ENCODE results near the gene OR11H1. TPM values are rescaled to one million over a fixed set of nuclear protein-coding genes. Genes with fewer than 3 reads are reported as not detected.
"Not testable (repeated sequence)": the region's sequence is repeated elsewhere in the genome, so short reads cannot be mapped to it uniquely, and the experiment has no call there.

The OR11H1 gene, protein sequence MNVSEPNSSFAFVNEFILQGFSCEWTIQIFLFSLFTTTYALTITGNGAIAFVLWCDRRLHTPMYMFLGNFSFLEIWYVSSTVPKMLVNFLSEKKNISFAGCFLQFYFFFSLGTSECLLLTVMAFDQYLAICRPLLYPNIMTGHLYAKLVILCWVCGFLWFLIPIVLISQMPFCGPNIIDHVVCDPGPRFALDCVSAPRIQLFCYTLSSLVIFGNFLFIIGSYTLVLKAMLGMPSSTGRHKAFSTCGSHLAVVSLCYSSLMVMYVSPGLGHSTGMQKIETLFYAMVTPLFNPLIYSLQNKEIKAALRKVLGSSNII
- not detected in 2 replicates for total RNA-seq

DNA sequence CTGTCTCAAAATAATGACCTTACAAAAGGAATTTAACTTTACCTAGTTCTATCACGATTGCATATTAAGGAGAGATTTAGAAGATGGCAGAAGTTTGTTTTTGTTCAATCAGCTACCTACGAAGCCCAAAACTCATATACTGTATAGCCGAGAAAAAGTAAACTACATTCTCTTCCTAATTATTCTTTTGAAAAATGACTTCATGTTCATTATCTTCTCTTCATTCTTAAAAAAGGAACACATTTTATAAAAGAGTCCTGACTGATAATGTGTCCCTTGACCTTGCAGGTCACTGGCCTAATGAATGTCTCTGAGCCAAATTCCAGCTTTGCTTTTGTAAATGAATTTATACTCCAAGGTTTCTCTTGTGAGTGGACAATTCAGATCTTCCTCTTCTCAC lies at the start of gene OR11H1:
Gene OR11H1, plus strand, starts transcription at position 301 of the 400 bp plus-strand sequence. Its CDS starts 0 bp downstream, at position 301.
- H3K4me3 Mint-ChIP-seq (ENCODE audit: low read depth); H3K9me3 Mint-ChIP-seq; H3K36me3 Mint-ChIP-seq (ENCODE audit: low read depth); intact Hi-C loops (cut with micrococcal nuclease); H3K27ac Mint-ChIP-seq; H3K4me1 Mint-ChIP-seq (ENCODE audit: low read depth); DNase-seq (ENCODE audit: low spot score); H3K27me3 Mint-ChIP-seq (ENCODE audit: low read depth): not testable (repeated sequence)

DNA sequence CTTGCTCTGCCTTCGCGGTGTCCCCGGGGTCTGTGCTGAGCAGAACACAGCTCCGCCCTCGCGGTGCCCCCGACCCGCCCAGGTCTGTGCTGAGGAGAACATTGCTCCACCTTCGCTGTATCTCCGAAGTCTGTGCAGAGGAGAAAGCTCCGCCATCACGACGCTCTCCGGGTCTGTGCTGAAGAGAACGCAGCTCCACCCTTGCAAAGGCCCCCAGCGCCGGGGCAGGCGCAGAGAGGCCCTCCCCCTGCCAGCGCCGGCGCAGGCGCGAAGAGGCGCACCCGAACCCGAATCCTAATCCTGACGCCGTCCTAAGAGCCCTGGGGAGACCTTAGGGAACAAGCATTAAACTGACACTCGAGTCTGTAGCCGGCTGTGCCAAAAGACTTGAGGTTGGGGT lies 18.0 kb upstream of the OR11H1 start:
- H3K27ac Mint-ChIP-seq; H3K9me3 Mint-ChIP-seq; intact Hi-C loops (cut with micrococcal nuclease); H3K27me3 Mint-ChIP-seq (ENCODE audit: low read depth); H3K36me3 Mint-ChIP-seq (ENCODE audit: low read depth); H3K4me3 Mint-ChIP-seq (ENCODE audit: low read depth); H3K4me1 Mint-ChIP-seq (ENCODE audit: low read depth); DNase-seq (ENCODE audit: low spot score): not testable (repeated sequence)

DNA sequence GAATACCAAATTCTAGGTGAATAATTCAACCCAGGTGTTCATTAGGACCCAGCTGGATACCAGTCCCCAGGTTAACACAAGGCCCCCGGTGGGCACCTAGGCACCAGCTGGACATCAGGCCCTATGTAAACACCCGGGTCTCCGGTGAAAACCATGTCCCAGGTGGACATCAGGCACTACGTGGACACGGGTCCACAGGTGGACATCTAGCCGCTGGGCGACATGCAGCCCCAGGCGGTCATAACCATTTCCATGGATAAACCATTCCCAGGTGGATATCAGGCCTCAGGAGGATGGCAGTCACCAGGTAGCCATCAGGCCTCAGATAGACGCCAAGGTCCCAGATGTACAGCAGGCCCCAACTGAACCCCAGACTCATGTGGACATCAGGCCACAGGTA lies 12.1 kb upstream of the OR11H1 start:
- H3K4me1 Mint-ChIP-seq (ENCODE audit: low read depth); intact Hi-C loops (cut with micrococcal nuclease); H3K27ac Mint-ChIP-seq; H3K4me3 Mint-ChIP-seq (ENCODE audit: low read depth); H3K27me3 Mint-ChIP-seq (ENCODE audit: low read depth); DNase-seq (ENCODE audit: low spot score); H3K36me3 Mint-ChIP-seq (ENCODE audit: low read depth); H3K9me3 Mint-ChIP-seq: not testable (repeated sequence)

DNA sequence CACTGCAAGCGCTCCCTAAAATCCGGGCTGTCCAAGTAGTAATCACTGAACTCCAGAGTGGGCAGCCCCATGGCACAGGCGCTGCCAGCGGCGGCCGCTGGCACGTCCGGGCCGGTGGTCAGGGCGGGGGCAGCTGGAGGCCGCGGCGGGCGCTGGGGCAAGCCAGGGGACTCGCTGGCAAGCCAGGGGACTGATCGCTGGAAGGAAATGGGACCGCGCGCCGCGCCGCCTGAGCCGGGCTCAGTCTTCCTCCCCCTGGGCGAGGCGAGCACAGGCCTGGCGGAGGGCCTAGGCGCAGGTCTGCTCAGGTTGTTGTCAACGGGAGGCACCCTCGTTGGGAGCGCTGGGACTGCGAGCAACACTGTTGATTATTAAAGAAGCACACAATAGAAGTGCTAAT lies 25.8 kb downstream of the OR11H1 start:
- H3K4me1 Mint-ChIP-seq (ENCODE audit: low read depth); H3K27me3 Mint-ChIP-seq (ENCODE audit: low read depth); intact Hi-C loops (cut with micrococcal nuclease); H3K9me3 Mint-ChIP-seq; H3K27ac Mint-ChIP-seq; DNase-seq (ENCODE audit: low spot score); H3K4me3 Mint-ChIP-seq (ENCODE audit: low read depth); H3K36me3 Mint-ChIP-seq (ENCODE audit: low read depth): not testable (repeated sequence)

DNA sequence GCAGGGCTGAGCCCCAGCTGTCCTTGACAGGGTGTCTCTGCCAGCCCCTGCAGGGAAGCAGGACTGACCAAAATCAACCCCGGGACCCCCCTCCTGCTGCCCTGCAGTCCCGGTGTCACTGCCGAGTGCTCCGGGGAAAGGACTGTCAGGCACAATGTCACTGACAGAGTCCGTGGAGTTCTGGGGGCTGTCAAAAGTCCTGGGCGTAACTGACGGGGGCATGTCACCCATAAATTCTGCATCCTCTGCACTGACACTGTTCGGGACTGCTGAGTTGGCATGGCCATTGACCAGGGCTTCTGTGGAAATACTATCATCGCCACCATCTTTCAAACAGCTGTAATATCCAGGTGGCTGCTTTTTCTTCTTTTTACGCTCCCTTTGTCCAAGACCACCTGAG lies 35.5 kb downstream of the OR11H1 start:
- DNase-seq (ENCODE audit: low spot score); H3K27ac Mint-ChIP-seq; H3K4me1 Mint-ChIP-seq (ENCODE audit: low read depth); H3K36me3 Mint-ChIP-seq (ENCODE audit: low read depth); intact Hi-C loops (cut with micrococcal nuclease); H3K9me3 Mint-ChIP-seq; H3K27me3 Mint-ChIP-seq (ENCODE audit: low read depth); H3K4me3 Mint-ChIP-seq (ENCODE audit: low read depth): not testable (repeated sequence)

DNA sequence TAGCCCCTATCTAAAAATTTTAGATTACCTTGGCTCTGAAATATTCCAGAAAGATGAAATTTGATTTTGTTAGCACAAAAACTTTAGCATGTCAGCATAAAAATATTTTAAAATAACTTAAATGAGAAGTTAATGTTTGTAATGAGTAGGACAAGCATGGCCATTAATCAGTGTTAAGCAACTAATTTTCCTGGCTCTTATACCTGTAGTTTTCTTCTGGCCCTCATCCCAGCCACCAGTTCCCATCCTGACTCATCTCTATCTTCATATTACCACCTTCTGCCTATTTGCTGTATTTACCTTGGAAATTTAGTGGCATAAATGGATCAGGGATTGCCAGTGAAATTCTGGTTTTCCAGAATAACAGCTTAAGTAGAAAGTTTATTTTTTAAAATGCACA lies 37.1 kb downstream of the OR11H1 start:
- H3K27ac Mint-ChIP-seq; DNase-seq (ENCODE audit: low spot score); H3K27me3 Mint-ChIP-seq (ENCODE audit: low read depth); H3K4me3 Mint-ChIP-seq (ENCODE audit: low read depth); H3K9me3 Mint-ChIP-seq; H3K4me1 Mint-ChIP-seq (ENCODE audit: low read depth); H3K36me3 Mint-ChIP-seq (ENCODE audit: low read depth); intact Hi-C loops (cut with micrococcal nuclease): not testable (repeated sequence)

Other genes with a start within 250 kb of the OR11H1 start
- not detected in 2 replicates for gene POTEH, start 161.8 kb downstream of the OR11H1 start, total RNA-seq

All from activated T-helper 2 cell treated with anti-CD3 and anti-CD28 coated beads, Interferon-gamma antibody, Interleukin-2, Interleukin-4, amounts not matched to agents 10 μg/mL and 5 μg/mL and 100 μg/mL, durations not matched to agents 14 hours and 24 hours and 36 hours (primary cell).